ENCODE measurements around the gene DNAJC27. TPM values are rescaled to one million over a fixed set of nuclear protein-coding genes. Genes with fewer than 3 reads are reported as not detected.

DNAJC27 gene
- polyA plus RNA-seq, 3 donors from 2014 or later = 2.1 to 4.9 (median 2.2) TPM

DNA sequence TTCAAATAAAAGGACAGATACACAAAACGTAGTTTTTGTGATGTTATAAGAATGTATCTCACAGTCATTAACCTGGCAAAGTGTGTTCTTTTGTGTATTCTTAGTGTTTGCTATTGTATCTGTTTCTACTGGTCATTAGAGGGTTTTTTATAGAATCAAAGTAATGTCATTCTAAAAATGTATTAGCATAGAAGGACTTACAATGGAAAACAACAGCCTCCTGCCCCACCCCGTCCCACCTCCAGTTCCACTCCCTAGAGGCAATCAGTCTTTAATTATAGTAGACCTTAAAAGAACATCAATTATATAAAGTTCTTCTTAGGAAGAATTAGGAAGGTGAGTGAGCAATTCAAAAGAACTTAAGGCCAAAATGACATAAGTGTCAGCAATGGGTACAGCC is 13.8 kb downstream of the DNAJC27 start:
- no peak for DNase-seq
- H3K4me3 Mint-ChIP-seq = no peak overlapping the region
- no peaks in the 10 kb centered on the region for H3K4me1 Mint-ChIP-seq
- peaks cover 0 to 11% (median 9%) of the 10 kb centered on the region in 6 donors for H3K9me3 Mint-ChIP-seq
- H3K27me3 Mint-ChIP-seq (ENCODE audit: low read depth in 3 of 3) = no peaks in the 10 kb centered on the region
- H3K36me3 Mint-ChIP-seq = peaks cover 52 to 87% (median 70%) of the 10 kb centered on the region in 3 donors
- no peak overlapping the region for H3K27ac Mint-ChIP-seq

DNA sequence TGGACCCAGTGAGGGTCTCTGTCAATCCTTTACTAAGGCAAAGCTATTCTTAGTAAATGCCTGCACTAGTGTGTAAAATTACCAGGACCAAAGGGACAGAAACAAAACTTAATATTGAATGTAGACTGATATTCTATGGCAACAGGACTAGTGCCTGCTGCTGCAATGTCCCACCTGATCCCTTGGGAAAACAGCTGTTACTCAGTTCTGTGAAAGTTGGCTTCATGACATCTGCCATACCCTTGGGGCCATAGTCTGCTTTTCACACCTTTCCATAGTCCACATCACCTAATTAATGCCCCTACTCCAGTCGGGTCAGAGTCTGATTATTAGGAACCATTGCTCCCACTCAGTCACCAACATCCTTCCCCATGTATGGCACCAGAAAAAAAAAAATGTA is 14.5 kb downstream of the DNAJC27 start:
- Mint-ChIP-seq H3K36me3 (peaks cover 48 to 87% (median 68%) of the 10 kb centered on the region in 3 donors), H3K4me1 (no peaks in the 10 kb centered on the region), H3K9me3 (peaks cover 0 to 11% (median 9%) of the 10 kb centered on the region in 6 donors), H3K4me3 (no peak overlapping the region), H3K27me3 (ENCODE audit: low read depth in 3 of 3) (no peaks in the 10 kb centered on the region), H3K27ac (no peak overlapping the region)
- DNase-seq = no peak

DNA sequence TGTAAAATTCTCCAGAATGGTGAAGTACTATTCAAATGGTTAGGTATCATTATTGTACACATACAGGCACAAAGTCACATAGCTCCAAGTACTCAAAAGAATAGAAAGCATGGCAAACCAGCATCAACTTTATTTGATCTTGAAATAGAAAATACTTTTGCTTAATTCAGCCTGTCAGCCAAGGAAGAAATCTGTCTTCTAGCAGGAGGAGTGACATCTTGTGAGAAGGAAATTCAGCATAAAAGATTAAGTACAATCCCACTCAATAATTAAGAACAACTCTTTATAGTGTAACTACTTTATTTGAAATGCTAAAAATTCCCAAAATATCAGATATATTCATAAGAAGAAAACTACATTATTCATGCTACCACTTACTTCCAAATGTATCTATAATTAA is 15.8 kb downstream of the DNAJC27 start:
- H3K36me3 Mint-ChIP-seq = peaks cover 45 to 85% (median 62%) of the 10 kb centered on the region in 3 donors
- H3K4me1 Mint-ChIP-seq = no peaks in the 10 kb centered on the region
- no peak overlapping the region for H3K4me3 Mint-ChIP-seq
- no peak for DNase-seq
- peaks cover 0 to 11% (median 9%) of the 10 kb centered on the region in 6 donors for H3K9me3 Mint-ChIP-seq
- no peaks in the 10 kb centered on the region for H3K27me3 Mint-ChIP-seq (ENCODE audit: low read depth in 3 of 3)
- H3K27ac Mint-ChIP-seq = no peak overlapping the region

DNA sequence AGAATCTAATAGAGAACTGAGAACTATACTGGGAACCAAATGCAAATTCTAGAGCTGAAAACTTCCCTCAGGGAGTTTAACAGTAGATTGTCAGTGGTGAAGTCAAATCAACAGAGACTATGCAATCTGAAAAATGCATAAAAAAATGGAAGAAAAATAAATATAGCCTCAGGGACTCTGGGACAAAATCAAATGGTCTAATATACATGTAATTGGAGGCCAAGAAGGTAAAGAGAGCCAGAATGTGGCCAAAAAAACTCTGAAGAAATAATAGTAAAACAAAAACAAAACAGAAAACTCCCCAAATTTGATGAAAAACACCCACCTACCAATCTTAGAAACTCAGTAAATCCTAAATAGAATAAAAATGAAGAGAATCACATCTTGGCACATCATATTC is 16.5 kb downstream of the DNAJC27 start:
- peaks cover 0 to 11% (median 9%) of the 10 kb centered on the region in 6 donors for H3K9me3 Mint-ChIP-seq
- no peak overlapping the region for H3K27ac Mint-ChIP-seq
- no peak overlapping the region for H3K4me3 Mint-ChIP-seq
- H3K4me1 Mint-ChIP-seq = no peaks in the 10 kb centered on the region
- DNase-seq = no peak
- H3K27me3 Mint-ChIP-seq (ENCODE audit: low read depth in 3 of 3) = no peaks in the 10 kb centered on the region
- H3K36me3 Mint-ChIP-seq = peaks cover 44 to 80% (median 63%) of the 10 kb centered on the region in 3 donors

DNA sequence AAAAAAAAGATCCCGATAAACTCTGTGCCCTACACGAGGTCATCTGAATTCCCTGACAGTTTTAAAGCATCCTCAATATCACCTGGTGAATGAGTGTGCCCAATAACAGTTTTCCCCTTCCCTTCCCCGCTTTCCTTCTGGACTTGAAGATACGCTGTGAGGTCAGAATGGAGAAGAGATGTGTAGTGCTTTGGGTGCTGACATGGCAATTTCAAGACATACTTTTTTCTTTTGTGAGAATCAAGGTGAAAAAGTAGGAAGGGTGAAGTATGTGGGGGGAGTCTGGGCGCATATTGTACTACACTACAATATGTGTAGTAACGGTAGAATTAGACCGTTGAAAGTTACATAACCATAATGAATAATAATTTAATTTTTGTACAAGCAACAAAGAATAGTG is 21.7 kb downstream of the DNAJC27 start:
- Mint-ChIP-seq H3K36me3 (peaks cover 23 to 63% (median 44%) of the 10 kb centered on the region in 3 donors), H3K27me3 (ENCODE audit: low read depth in 3 of 3) (no peaks in the 10 kb centered on the region), H3K9me3 (peaks cover 0 to 5% (median 3%) of the 10 kb centered on the region in 6 donors), H3K4me1 (no peaks in the 10 kb centered on the region), H3K27ac (no peak overlapping the region), H3K4me3 (no peak overlapping the region)
- DNase-seq = no peak

DNA sequence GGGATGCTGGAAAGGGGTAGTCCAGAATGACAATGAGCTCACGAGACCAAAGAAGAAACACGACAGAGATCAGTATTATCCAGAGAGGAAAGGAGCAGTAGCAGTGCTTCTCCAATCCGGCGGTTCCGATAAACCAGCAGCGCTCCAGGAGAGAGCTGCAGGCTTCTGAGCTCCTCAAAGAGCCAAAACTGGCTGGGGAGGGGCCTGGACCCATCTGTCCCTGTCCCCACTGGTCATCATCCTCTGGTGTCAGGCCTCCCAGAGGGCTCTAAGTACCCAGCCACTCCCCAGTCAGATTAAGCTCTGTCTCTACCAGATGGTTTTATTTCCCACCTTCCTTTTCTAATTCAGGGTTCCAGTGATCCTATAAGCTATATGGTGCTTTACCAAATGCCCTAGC is 23.2 kb downstream of the DNAJC27 start:
- Mint-ChIP-seq H3K27me3 (ENCODE audit: low read depth in 3 of 3) (no peaks in the 10 kb centered on the region), H3K4me3 (no peak overlapping the region), H3K36me3 (peaks cover 18 to 53% (median 30%) of the 10 kb centered on the region in 3 donors), H3K27ac (no peak overlapping the region), H3K4me1 (no peaks in the 10 kb centered on the region), H3K9me3 (no peaks in the 10 kb centered on the region)
- DNase-seq = no peak

DNA sequence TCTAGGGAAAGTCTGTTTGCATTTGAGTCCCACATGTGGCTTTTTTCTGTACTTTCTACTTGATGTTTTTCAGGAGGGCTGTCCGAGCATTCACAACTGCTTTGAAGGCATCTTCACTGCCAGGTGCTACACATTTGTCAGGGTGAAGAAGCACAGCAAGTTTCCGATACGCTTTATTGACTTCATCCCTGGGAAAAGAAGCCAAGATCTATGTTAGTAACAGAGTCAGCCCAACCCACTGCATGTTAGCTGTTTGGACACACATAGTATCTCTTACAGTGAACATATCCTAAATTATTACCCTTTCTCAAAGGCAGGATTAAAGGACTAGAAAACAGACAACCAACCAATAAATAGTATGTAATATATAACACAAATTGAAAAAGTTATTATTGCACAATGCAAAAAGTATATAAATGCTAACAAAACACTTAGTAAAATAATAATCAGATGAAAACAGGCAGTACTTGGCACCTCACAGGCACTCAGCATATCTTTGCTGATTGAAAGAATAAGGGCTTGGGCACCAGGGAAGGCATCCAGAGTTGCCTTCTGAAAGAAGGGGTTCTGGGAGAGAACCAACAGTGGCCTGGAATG is 24.1 kb downstream of the DNAJC27 start:
- no peak for DNase-seq
- Mint-ChIP-seq H3K4me1 (no peaks in the 10 kb centered on the region), H3K4me3 (no peak overlapping the region), H3K36me3 (peaks cover 18 to 47% (median 24%) of the 10 kb centered on the region in 3 donors), H3K27me3 (ENCODE audit: low read depth in 3 of 3) (no peaks in the 10 kb centered on the region), H3K27ac (peak overlapping the region in 1 of 6 donors; percentile 43), H3K9me3 (no peaks in the 10 kb centered on the region)

DNA sequence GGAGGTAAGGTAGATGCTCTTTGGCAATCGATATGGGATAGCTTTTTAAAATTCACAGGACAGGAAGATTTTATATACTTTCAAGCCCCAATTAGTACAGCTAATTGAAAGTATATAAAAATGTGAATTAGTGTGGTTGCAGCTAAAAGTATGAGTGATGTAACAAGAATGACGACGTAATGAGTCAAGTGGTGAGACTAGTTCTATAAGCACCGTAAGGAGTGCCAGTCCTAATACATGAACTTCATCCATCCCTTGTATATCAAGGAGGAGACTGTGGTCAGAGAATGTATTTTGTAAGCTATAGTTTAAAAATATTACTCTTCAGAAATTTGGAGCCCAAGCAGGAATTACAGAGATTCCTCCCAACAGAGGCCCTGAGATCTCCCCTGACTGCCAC is 25.8 kb downstream of the DNAJC27 start:
- Mint-ChIP-seq H3K4me3 (no peak overlapping the region), H3K9me3 (no peaks in the 10 kb centered on the region), H3K36me3 (peaks cover 14 to 37% (median 21%) of the 10 kb centered on the region in 3 donors), H3K27ac (no peak overlapping the region), H3K27me3 (ENCODE audit: low read depth in 3 of 3) (no peaks in the 10 kb centered on the region), H3K4me1 (no peaks in the 10 kb centered on the region)
- DNase-seq = no peak

DNA sequence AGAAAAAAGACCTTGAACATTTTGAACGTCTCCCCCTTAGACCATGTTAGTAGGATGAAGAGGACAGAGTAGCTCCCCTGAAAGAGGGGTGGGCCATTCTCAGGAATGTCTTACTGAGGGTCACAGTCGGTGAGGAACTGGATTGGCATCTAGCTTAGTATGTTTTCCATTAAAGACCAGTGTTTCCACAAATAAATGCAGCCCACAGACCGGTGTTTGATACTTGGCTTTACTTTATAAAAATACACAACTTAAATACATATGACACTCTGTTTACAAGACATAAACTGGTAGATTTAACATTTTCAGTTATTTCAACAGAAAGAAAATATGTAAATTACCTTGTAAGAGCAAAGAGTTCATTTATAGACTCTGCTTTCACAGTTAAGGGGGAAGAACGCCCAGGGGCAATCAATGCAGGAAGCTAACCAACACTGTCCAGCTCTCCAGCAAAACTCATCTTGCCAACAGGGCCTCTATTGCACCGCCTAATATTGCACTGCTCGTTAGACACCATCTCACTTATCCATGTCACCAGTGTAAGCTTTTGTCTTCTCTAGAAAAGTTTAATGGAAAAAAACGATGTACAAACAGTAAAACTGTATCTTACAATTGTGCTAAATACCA is 28.2 kb downstream of the DNAJC27 start:
- Mint-ChIP-seq H3K36me3 (peaks cover 7 to 29% (median 16%) of the 10 kb centered on the region in 3 donors), H3K27ac (no peak overlapping the region), H3K4me3 (no peak overlapping the region)

DNA sequence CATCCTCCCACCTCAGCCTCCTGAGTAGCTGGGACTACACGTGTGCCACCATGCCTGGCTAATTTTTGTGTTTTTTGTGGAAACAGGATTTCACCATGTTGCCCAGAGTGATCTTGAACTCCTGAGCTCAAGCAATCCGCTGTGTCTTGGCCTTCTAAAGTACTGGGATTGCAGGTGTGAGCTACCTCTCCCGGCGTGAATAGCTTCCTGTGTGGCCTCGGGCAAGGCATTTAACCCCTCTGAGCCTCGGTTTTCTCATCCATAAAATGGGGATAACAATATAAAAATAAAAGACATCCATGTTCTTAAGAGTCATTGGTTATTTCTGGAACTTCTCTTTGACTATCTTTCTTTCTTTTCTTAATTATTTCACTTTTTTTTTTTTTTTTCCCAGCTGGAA is 32.4 kb downstream of the DNAJC27 start:
- H3K27ac Mint-ChIP-seq = no peak overlapping the region
- no peaks in the 10 kb centered on the region for H3K9me3 Mint-ChIP-seq
- H3K36me3 Mint-ChIP-seq = peaks cover 0 to under 1% (median 0%) of the 10 kb centered on the region in 3 donors
- peaks cover 0 to 2% (median 0%) of the 10 kb centered on the region in 3 donors for H3K27me3 Mint-ChIP-seq (ENCODE audit: low read depth in 3 of 3)
- no peaks in the 10 kb centered on the region for H3K4me1 Mint-ChIP-seq
- H3K4me3 Mint-ChIP-seq = no peak overlapping the region
- no peak for DNase-seq

More for the DNA sequence above, 28.2 kb downstream of the DNAJC27 start:
- Mint-ChIP-seq H3K4me1 (no peaks in the 10 kb centered on the region), H3K27me3 (ENCODE audit: low read depth in 3 of 3) (peaks cover 0 to 2% (median 0%) of the 10 kb centered on the region in 3 donors), H3K9me3 (no peaks in the 10 kb centered on the region)
- no peak for DNase-seq

DNA sequence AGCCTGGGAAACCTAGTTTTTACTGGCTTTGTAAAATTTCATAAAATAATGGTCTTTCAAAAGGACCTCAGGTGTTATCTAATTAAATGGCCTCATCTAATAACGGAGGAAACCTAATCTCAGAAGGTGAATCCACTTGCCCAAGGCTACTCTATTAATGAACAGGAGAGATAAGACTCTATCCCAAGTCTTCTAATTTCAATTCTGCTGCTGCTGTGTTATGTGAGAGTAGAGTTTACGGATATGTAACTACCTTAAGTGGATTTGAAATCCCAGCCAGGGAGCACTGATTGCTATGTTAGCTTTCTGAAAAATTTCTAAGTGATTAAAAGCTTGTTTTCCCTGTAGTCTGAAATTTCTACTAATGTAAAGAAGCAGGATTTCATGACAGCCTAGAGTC is 34.5 kb downstream of the DNAJC27 start:
- no peak overlapping the region for H3K27ac Mint-ChIP-seq
- no peak overlapping the region for H3K4me3 Mint-ChIP-seq
- no peaks in the 10 kb centered on the region for H3K36me3 Mint-ChIP-seq
- DNase-seq = no peak
- H3K4me1 Mint-ChIP-seq = no peaks in the 10 kb centered on the region
- no peaks in the 10 kb centered on the region for H3K9me3 Mint-ChIP-seq
- peaks cover 0 to 2% (median 0%) of the 10 kb centered on the region in 3 donors for H3K27me3 Mint-ChIP-seq (ENCODE audit: low read depth in 3 of 3)

DNA sequence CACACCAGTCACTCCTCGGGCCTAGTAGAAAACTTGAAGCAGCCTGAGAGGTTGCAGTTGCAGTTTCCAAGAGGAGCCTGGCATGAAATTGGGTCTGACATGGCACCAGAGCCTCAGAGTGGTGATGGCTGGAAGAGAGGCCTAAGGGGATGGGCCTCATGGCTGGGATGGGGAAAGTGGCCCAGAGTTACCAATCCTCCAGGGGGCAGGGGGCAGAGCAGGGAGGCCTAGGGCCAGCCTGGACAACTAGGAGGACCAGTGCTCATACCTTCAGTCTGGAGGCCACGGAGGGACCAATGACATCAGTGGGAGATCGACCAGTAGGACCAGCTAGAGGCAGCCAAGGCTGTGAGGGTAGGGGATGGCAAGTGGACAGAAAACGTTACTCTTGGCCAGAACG is 36.6 kb downstream of the DNAJC27 start:
- Mint-ChIP-seq H3K27me3 (ENCODE audit: low read depth in 3 of 3) (peaks cover 0 to 2% (median 0%) of the 10 kb centered on the region in 3 donors), H3K36me3 (no peaks in the 10 kb centered on the region), H3K27ac (no peak overlapping the region), H3K9me3 (no peaks in the 10 kb centered on the region), H3K4me1 (peaks cover 6 to 8% of the 10 kb centered on the region in 2 donors), H3K4me3 (no peak overlapping the region)
- DNase-seq = no peak

DNA sequence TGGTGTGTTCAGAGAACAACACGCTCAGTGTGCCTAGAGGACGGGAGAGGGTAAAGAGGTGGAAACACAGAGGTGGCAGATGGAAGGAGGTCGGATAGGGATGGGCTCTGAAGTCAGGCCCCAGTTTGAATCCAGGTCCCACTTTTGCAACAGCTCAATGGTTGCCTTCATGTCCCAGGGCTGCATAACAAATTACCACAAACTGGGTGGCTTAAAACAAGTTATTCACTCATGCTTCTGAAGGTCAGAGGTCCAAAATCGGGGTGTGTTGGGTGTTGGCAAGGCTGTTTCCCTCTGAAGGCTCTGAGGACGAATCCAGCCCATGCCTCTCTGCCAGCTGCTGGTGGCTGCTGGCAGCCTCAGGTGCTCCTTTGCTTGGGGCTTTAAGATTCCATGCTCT is 39.0 kb downstream of the DNAJC27 start:
- Mint-ChIP-seq H3K27me3 (ENCODE audit: low read depth in 3 of 3) (peaks cover 0 to 3% (median 2%) of the 10 kb centered on the region in 3 donors), H3K4me1 (peaks cover 6 to 8% of the 10 kb centered on the region in 2 donors), H3K36me3 (no peaks in the 10 kb centered on the region), H3K4me3 (no peak overlapping the region), H3K9me3 (no peaks in the 10 kb centered on the region), H3K27ac (no peak overlapping the region)
- no peak for DNase-seq

DNA sequence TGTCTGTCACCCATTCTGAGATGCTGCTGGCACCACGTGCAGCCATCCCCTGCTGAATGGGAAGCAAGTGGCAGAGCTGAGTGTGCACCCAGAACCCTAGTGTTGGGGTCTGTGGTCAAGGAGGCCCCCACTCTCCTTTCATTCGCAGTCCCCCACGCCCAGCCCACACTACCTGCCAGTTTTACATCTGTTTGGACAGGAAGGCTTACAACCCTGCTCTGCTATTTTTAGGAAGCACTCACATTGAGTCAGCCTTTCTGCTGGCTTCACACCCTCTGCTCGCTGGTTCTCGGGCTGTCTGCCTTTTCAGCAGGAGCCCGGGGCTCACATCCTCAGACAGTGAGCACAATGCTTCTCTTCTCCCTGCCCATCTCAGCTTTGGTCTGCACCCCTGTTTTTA is 41.0 kb downstream of the DNAJC27 start:
- Mint-ChIP-seq H3K9me3 (no peaks in the 10 kb centered on the region), H3K4me3 (peak overlapping the region in 1 of 5 donors; percentile 15)

More for the DNA sequence above, 41.0 kb downstream of the DNAJC27 start:
- Mint-ChIP-seq H3K4me1 (peaks cover 7 to 8% of the 10 kb centered on the region in 2 donors), H3K36me3 (no peaks in the 10 kb centered on the region), H3K27ac (peak overlapping the region in 2 of 6 donors; percentile 12 to 40), H3K27me3 (ENCODE audit: low read depth in 3 of 3) (peaks cover 0 to 3% (median 2%) of the 10 kb centered on the region in 3 donors)
- no peak for DNase-seq
